ENCODE data around the gene HOXD9. TPM values are rescaled to one million over a fixed set of nuclear protein-coding genes. Genes with fewer than 3 reads are reported as not detected.

The HOXD9 gene
- total and polyA plus RNA-seq, 2 of the 8 experiments (the other 6 are each of a cell fraction or from before 2014, with no cell fraction given): not detected

- ChIA-PET POLR2A (ENCODE audit: partially characterized antibody) (no interaction called here), CTCF (ENCODE audit: partially characterized antibody) (interaction anchor here (0.6 to 4.5 kb wide), 18 partner anchors 9 to 717 kb away, joined by 3 to 30 read pairs (median 5); partner anchors contain the start of genes HOXD10 and HOXD4)
- Histone ChIP-seq H3K4ac (replicated peaks; ENCODE audit: insufficient read length, low read depth, low read length) (no peak overlapping the region), H3K36me3 (ENCODE audit: control insufficient read depth in 2 of 4, insufficient read depth in 4 of 4, low read length in 3 of 4) (peaks cover 0 to 19% (median 0%) of the 10 kb centered on the region in 4 experiments; a peak in 1 of 8 replicates), H4K8ac (ENCODE audit: extremely low read depth, insufficient read depth, low read length) (no peak overlapping the region), H3K4me3 (ENCODE audit: extremely low read depth in 1 of 4, insufficient read depth in 2 of 4, low read depth in 3 of 4, low read length in 4 of 4) (no peak overlapping the region), H3K23ac (ENCODE audit: insufficient read length) (no peak overlapping the region), H3K9ac (replicated peaks in 1 of 4; ENCODE audit: extremely low read depth in 1 of 4, low read depth in 3 of 4, low read length in 3 of 4) (no peak overlapping the region), H3K18ac (ENCODE audit: extremely low read depth, low read length) (no peak overlapping the region), H3K4me2 (ENCODE audit: insufficient read depth in 1 of 2, low read depth in 2 of 2, low read length in 2 of 2) (0 out of 4 replicates have a peak overlapping the region, but pooled peaks of 1 of the 2 experiments have one; percentile 18), H3K9me3 (ENCODE audit: insufficient read depth in 2 of 2, low read depth in 1 of 2, low read length in 1 of 2) (no peaks in the 10 kb centered on the region), H2BK12ac (ENCODE audit: low read depth, low read length) (no peak overlapping the region; the same call in 1 of the 2 replicates), H3K27me3 (replicated peaks in 1 of 4; ENCODE audit: control insufficient read depth in 3 of 4, extremely low read depth in 1 of 4, insufficient read depth in 3 of 4, low read length in 3 of 4) (peaks cover 92 to 100% (median 99%) of the 10 kb centered on the region in 4 experiments), H2BK5ac (ENCODE audit: low read depth, low read length) (no peak overlapping the region), H3K27ac (ENCODE audit: low read depth, low read length) (no peak overlapping the region), H4K5ac (ENCODE audit: insufficient read length, low read depth, low read length) (no peak overlapping the region), H3K79me1 (ENCODE audit: low read depth, low read length) (no peaks in the 10 kb centered on the region), H3K14ac (ENCODE audit: insufficient read length) (no peak overlapping the region), H3K23me2 (ENCODE audit: low read depth, low read length) (peaks cover 3% of the 10 kb centered on the region; the same call in 1 of the 2 replicates), H4K91ac (replicated peaks; ENCODE audit: insufficient read length, low read length) (no peak overlapping the region), H4K20me1 (replicated peaks in 1 of 2; ENCODE audit: control insufficient read depth in 1 of 2, insufficient read depth in 2 of 2, low read length in 2 of 2) (peaks cover 14 to 31% of the 10 kb centered on the region in 2 experiments), H2BK15ac (ENCODE audit: low read length) (no peak overlapping the region), H3K79me2 (ENCODE audit: control insufficient read depth in 1 of 2, insufficient read depth in 2 of 2, low read length in 2 of 2) (no peaks in the 10 kb centered on the region), H2BK20ac (ENCODE audit: low read length) (no peak overlapping the region), H3K4me1 (replicated peaks in 1 of 4; ENCODE audit: control insufficient read depth in 3 of 4, insufficient read depth in 4 of 4, low read length in 3 of 4) (peaks cover 3 to 16% (median 5%) of the 10 kb centered on the region in 4 experiments), H2AFZ (ENCODE audit: low read length) (no peak overlapping the region), H2AK5ac (ENCODE audit: low read depth, low read length) (no peak overlapping the region), H3K56ac (replicated peaks; ENCODE audit: insufficient read length, low read depth, low read length) (no peak overlapping the region), H2BK120ac (replicated peaks; ENCODE audit: low read depth, low read length) (no peak overlapping the region)
- FAIRE-seq: no peak
- WGBS, 2 experiments (ENCODE audit: extremely low coverage in 1 of 2, insufficient coverage in 1 of 2, insufficient read length in 1 of 2, insufficient replicate concordance in 2 of 2, low coverage in 1 of 2, low lambda C conversion rate in 2 of 2, missing lambda C conversion rate in 1 of 2): 11% methylated on average over 31 of the region's 33 CpGs; no CpG with 5 or more reads in 1 of the 2 experiments
- peak in 1 of 2 experiments; percentile 45 for DNase-seq (ENCODE audit: low read depth in 1 of 2, low spot score in 2 of 2)
Measured at GRCh38 chr2:176132205-176133171, 10.0 kb downstream of the HOXD9 start.
